Right cardiac atrium (tissue), 5 donors: ENCODE results near the gene HRC. TPM values are rescaled to one million over a fixed set of nuclear protein-coding genes. Genes with fewer than 3 reads are reported as not detected.
"Not testable (repeated sequence)": the region's sequence is repeated elsewhere in the genome, so short reads cannot be mapped to it uniquely, and the experiment has no call there.

ENCODE experiments used
- ATAC-seq, 2 donors: fragments of 200-7000 bp; cut with Tn5 transposase; one replicate each; pipeline versions ENCODE4 v1.8.0 to v1.9.1; 2020; ENCODE audit warnings: moderate library complexity in 2 of 2, mild to moderate bottlenecking in 1 of 2
- DNase-seq, 3 donors: peaks; one replicate each; pipeline ENCODE4 v3.0.0-alpha.2; 2020
- H3K27ac ChIP-seq: one replicate; pipeline ENCODE4 v1.5.1; 2013; ENCODE audit warnings: mild to moderate bottlenecking, low read length, control low read depth, moderate library complexity
- H3K27me3 ChIP-seq: one replicate; pipeline ENCODE4 v1.6.1; 2013; ENCODE audit not compliant: control insufficient read depth, insufficient read depth
- H3K4me1 ChIP-seq: one replicate; pipeline ENCODE4 v1.6.1; 2013; ENCODE audit warnings: low read length; ENCODE audit not compliant: control insufficient read depth, insufficient read depth
- H3K4me3 ChIP-seq: one replicate; pipeline ENCODE4 v1.5.1; 2013; ENCODE audit warnings: low read length, control low read depth
- H3K9me3 ChIP-seq: one replicate; pipeline ENCODE4 v1.6.1; 2013; ENCODE audit warnings: low read length; ENCODE audit not compliant: control insufficient read depth
- WGBS: extraction: QIAGEN DNeasy Blood & Tissue Kit; methylation state at CpG from one replicate; pipeline ENCODE4 v1.1.7; 2013; 5-methylcytosine and 5-hydroxymethylcytosine counted together
- intact Hi-C, 4 donors: fragments of 100-400 bp; cut with DNase I; formaldehyde crosslinking; loops; one replicate each; pipeline versions ENCODE4 v1.11.0 to v1.14.0; 2022 to 2023
- polyA plus RNA-seq: library from polyadenylated mRNA; stranded (reverse); fragments of 200-250 nt; gene quantifications from one replicate; pipeline ENCODE4 v1.2.3, GENCODE V29; 2013
- total RNA-seq, 4 donors: library from RNA; stranded (reverse); fragmentation: NEBNext Ultra II Directional; extraction: Animal tissue kit (Norgen Biotek cat#: 25700); gene quantifications; one replicate each; pipeline ENCODE4 v1.2.1, GENCODE V29; 2021
- donor health status: healthy with polysubstance abuse.
- donor health status: DM: no; HTN: yes; CAD: no.
- donor health status: DM: no; HTN: no; CAD: no.
- donor health status: DM: no; HTN: yes; CAD: no; lungs with severe emphysema.
- donor health status: DM: yes; HTN: yes; CAD: no.

Gene HRC
- total and polyA plus RNA-seq, 5 donors, result 505 to 712 (median 606) TPM

DNA sequence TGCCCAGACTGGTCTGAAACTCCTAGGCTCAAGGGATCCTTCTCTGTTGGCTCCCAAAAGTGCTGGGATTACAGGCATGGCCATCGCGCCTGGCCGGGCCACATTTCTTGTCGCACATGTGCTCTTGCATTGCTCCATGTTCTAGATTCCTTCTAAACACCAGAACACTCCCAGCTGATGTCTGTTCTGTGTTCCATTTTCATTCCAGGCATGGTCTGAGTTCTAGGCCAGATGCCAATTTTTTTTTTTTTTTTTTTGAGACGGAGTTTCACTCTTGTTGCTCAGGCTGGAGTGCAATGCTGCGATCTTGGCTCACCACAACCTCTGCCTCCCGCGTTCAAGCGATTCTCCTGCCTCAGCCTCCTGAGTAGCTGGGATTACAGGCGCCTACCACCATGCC is 33.4 kb downstream of the HRC start:
- DNase-seq, H3K27ac ChIP-seq, H3K9me3 ChIP-seq, ATAC-seq, H3K4me1 ChIP-seq, H3K27me3 ChIP-seq, H3K4me3 ChIP-seq: not testable (repeated sequence)
- WGBS, result 71% methylated on average over 10 of the region's 10 CpGs
- intact Hi-C loops, result loop anchor here in 1 of 4 donors (5.0 kb wide), 1 partner anchor 35 kb away; the partner anchor contains the start of genes HRC and TRPM4

- H3K27ac ChIP-seq, result no peak overlapping the region
- no peaks in the 10 kb centered on the region for H3K27me3 ChIP-seq
- H3K9me3 ChIP-seq, result no peaks in the 10 kb centered on the region
- DNase-seq (no peak), ATAC-seq (no peak)
- H3K4me1 ChIP-seq, result no peaks in the 10 kb centered on the region
- intact Hi-C loops, result loop anchor here in 1 of 4 donors (5.0 kb wide), 1 partner anchor 36 kb away; the partner anchor contains the start of genes HRC and TRPM4
- WGBS, result 91% methylated on average over 2 of the region's 2 CpGs
- no peak overlapping the region for H3K4me3 ChIP-seq
Measured at GRCh38 chr19:49120868-49121267, 34.3 kb downstream of the HRC start.

- 11% methylated on average over 16 of the region's 16 CpGs for WGBS
Measured at GRCh38 chr19:49120325-49120683, 34.9 kb downstream of the HRC start.

GRCh38 chr19:49119411-49120324 is 35.5 kb downstream of the HRC start, which contains the start of gene PPFIA3:
PPFIA3 (plus strand) TSS chr19:49119544; CDS start chr19:49127874, 8,330 bp downstream.
- WGBS, result under 1% methylated on average over 90 of the region's 90 CpGs
- peak within 1 kb of the TSS; percentile 99 for H3K27ac ChIP-seq
- peak within 1 kb of the TSS; percentile 66 for H3K4me3 ChIP-seq
- H3K27me3 ChIP-seq, result no peaks in the 10 kb centered on the region
- H3K4me1 ChIP-seq, result no peaks in the 10 kb centered on the region
- H3K9me3 ChIP-seq, result no peaks in the 10 kb centered on the region
- intact Hi-C loops, result loop anchor here in 2 of 4 donors (5.0 kb wide), 2 partner anchors 33 to 38 kb away; partner anchors contain the start of genes HRC (in 1 of the 2) and TRPM4 (in 1 of the 2)
- peak; percentile 58 to 65 for ATAC-seq
- peak; percentile 75 to 91 (median 91) for DNase-seq

More at GRCh38 chr19:49120325-49120683, 34.9 kb downstream of the HRC start:
- Histone ChIP-seq H3K27me3 (no peaks in the 10 kb centered on the region), H3K4me3 (no peak overlapping the region), H3K4me1 (no peaks in the 10 kb centered on the region), H3K9me3 (no peaks in the 10 kb centered on the region), H3K27ac (no peak overlapping the region)
- no peak for ATAC-seq
- DNase-seq, result no peak
- intact Hi-C loops, result loop anchor here in 1 of 4 donors (5.0 kb wide), 1 partner anchor 37 kb away; the partner anchor contains the start of genes HRC and TRPM4

- peak within 1 kb of the TSS; percentile 99 for H3K27ac ChIP-seq
- ATAC-seq, result peak; percentile 92 to 93
- peaks cover under 1% of the 10 kb centered on the region for H3K4me1 ChIP-seq
- peak; percentile 95 to 99 (median 98) for DNase-seq
- H3K4me3 ChIP-seq, result peak within 1 kb of the TSS; percentile 66
- WGBS, result under 1% methylated on average over 85 of the region's 85 CpGs
- intact Hi-C loops, result loop anchor here in 1 of 4 donors (5.0 kb wide), 1 partner anchor 34 kb away; no protein-coding TSS in a partner anchor
- H3K9me3 ChIP-seq, result no peaks in the 10 kb centered on the region
- no peaks in the 10 kb centered on the region for H3K27me3 ChIP-seq
Measured at GRCh38 chr19:49118565-49119410, 36.4 kb downstream of the HRC start, which contains the start of gene C19orf73. C19orf73 (minus strand) TSS chr19:49119143; CDS start chr19:49119022, 121 bp downstream.

- Histone ChIP-seq H3K4me3 (peak overlapping the region; percentile 66), H3K9me3 (no peaks in the 10 kb centered on the region), H3K4me1 (peaks cover 3% of the 10 kb centered on the region), H3K27me3 (no peaks in the 10 kb centered on the region), H3K27ac (peak overlapping the region; percentile 99)
- 63% methylated on average over 26 of the region's 26 CpGs for WGBS
- DNase-seq (peak in 2 of 3 donors; percentile 64 to 77), ATAC-seq (no peak)
- intact Hi-C loops, result loop anchor here in 1 of 4 donors (5.0 kb wide), 1 partner anchor 34 kb away; no protein-coding TSS in a partner anchor
Measured at GRCh38 chr19:49117677-49118564, 37.3 kb downstream of the HRC start.

- intact Hi-C loops, result loop anchor here in 1 of 4 donors (5.0 kb wide), 1 partner anchor 36 kb away; no protein-coding TSS in a partner anchor
- Histone ChIP-seq H3K27ac (no peak overlapping the region), H3K9me3 (no peaks in the 10 kb centered on the region), H3K27me3 (no peaks in the 10 kb centered on the region), H3K4me3 (no peak overlapping the region), H3K4me1 (peaks cover 3% of the 10 kb centered on the region)
- no peak for ATAC-seq
- 29% methylated on average over 1 of the region's 1 CpG for WGBS
- DNase-seq, result peak; percentile 57 to 86 (median 79)
Measured at GRCh38 chr19:49116544-49116943, 38.7 kb downstream of the HRC start.

GRCh38 chr19:49114630-49115363 is 40.4 kb downstream of the HRC start:
- WGBS, result 7% methylated on average over 68 of the region's 68 CpGs
- H3K27ac ChIP-seq, result peak overlapping the region; percentile 86
- peak; percentile 77 to 92 (median 92) for DNase-seq
- intact Hi-C loops, result loop anchor here in 1 of 4 donors (5.0 kb wide), 1 partner anchor 38 kb away; no protein-coding TSS in a partner anchor
- H3K27me3 ChIP-seq, result no peaks in the 10 kb centered on the region
- peak overlapping the region; percentile 83 for H3K4me3 ChIP-seq
- no peaks in the 10 kb centered on the region for H3K9me3 ChIP-seq
- peak; percentile 31 to 43 for ATAC-seq
- peaks cover 3% of the 10 kb centered on the region for H3K4me1 ChIP-seq
